GM19240 (cell line): ENCODE data around the gene ARHGAP6.
A peak's percentile ranks its signal among the peaks of the same experiment; 100 is the strongest.
"Not testable (repeated sequence)": the region's sequence is repeated elsewhere in the genome, so short reads cannot be mapped to it uniquely, and the experiment has no call there.

Source experiments
- DNase-seq: peaks from one replicate; pipeline ENCODE4 v3.0.0; 2011; ENCODE audit warnings: low spot score; ENCODE audit not compliant: insufficient read length

Gene ARHGAP6

DNA sequence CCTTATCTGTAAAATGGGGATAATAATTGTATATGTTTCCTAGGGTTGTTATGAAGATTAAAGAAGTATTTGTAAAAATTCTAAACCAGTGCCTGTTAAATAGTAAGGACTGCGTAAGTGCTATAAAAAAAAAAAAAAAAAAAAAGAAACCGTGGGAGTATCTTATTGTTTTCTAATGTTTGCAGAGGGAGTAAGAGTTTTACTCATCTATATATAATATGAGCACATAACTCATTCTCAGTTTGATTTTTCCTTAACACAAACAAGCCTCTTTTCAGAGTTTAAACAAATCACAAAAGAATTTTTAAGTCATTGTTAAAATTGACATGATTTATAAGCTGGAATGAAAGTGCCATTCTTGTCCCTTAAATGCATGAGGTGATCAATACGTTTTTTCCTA is 267.6 kb downstream of the ARHGAP6 start:
- no peak for DNase-seq

GRCh38 chrX:11397680-11398079 is 268.0 kb downstream of the ARHGAP6 start:
- DNase-seq, result no peak

DNA sequence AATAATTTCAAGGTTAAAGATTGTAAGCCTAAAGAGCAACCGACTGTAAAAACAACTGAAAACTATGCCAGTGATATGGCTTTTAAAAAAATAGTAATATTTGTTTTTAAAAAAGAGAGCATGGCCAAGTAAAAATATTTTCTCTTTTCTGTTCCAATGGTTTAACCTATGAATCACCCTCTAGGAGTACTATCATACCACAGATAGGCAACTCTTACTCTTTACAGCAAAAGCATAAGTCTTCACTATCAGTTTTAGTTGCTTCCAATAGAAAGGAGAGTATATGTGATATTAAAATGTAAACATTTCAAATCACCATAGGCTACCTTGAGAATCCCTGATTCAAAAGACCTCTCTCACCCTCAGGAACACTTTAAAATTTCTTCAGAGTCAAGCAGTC is 269.9 kb downstream of the ARHGAP6 start:
- DNase-seq, result no peak

DNA sequence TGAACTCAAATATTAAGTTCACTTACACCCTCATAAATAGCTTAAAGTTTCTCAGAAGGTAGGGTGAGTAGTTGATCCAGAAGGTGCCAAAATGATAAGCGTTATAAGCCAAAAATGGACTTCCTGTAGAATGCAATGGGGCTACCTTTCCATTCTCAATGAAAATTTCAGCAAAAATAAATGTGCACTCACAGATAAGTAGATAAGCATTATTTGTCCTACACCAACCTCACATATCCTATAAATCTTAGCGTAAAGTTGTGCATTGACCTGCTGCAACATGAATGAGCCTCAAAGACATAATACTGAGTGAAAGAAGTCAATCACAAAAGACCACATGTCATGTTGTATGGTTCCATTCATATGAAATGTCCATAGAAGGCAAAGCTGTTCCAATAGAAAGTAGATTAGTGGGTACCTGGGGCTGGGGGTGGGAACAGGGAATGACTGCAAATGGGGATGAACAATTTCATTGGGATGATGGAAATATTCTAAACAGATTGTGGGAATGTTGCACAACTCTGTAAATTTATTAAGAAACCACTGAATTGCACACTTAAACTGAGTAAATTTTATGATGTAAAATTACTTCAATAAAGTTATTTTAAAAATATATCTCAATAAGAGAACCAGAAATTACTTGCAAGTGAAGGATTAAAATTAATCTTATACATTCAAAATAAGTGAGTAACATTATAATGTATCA is 271.6 kb downstream of the ARHGAP6 start:
- DNase-seq, result no peak

DNA sequence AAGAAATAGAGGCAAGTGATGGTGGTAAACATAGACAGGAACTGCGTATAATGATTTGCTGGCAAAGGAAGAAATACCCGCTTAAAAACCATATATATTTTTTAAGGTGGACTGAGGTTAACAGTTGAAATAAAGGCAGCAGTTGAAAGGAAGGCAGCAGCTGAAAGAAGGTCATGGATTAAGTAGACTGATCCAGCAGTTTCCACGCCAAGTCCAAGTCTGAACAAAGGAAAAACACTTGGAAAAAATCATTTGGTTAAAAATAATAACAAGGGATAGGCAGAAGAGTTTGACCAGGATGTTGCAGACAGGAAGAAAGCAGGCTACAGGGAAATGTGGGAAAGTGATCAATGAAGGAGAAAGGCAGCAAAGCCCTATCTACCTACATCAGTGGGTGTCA is 278.9 kb downstream of the ARHGAP6 start:
- DNase-seq, result no peak

DNA sequence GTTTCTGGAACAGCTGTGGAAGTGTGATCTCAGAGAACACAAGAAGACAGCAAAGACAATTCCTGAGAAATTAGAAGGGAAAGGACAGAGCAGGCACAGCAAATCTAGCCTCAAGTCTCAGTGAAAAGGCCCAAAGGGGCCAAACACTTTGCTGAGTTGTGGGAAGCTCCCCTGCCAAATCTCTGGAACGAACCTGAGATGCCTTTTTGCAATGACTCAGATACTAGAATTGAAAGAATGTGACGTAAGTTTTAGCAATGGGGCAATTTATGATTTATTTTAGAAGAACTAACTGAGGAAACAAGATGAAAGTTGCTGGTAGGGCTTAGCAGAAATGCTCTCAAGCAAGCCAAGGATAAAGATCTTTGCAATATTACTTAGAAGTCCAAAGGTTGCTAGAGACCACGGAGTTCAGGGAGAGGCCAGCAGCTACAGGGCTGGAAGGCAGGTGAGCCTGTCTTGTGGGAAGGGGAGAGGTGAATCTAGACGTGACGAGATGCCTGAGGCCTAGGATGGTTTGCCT is 279.7 kb downstream of the ARHGAP6 start:
- no peak for DNase-seq

DNA sequence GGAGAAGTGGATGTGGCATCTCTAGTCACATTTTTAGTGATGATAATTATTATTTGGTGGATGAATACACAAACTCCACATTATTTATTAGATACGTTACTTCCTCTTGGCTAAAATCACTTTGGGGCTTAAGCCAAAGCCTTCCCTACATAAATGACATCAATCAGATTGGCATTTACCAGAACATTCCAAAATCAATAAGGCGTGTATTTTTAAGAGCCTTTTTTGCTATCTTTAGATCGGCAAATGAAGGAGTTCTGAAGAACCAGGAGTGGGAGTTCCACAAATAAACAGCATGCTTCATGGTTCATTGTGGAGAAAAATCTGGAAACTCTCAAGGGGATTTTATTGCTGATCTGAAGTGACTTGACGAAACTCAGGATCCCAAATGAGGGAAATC is 282.8 kb downstream of the ARHGAP6 start:
- DNase-seq, result no peak

GRCh38 chrX:11381464-11381863 is 284.3 kb downstream of the ARHGAP6 start:
- DNase-seq, result peak; percentile 8

GRCh38 chrX:11380187-11380844 is 285.4 kb downstream of the ARHGAP6 start:
- DNase-seq, result no peak

DNA sequence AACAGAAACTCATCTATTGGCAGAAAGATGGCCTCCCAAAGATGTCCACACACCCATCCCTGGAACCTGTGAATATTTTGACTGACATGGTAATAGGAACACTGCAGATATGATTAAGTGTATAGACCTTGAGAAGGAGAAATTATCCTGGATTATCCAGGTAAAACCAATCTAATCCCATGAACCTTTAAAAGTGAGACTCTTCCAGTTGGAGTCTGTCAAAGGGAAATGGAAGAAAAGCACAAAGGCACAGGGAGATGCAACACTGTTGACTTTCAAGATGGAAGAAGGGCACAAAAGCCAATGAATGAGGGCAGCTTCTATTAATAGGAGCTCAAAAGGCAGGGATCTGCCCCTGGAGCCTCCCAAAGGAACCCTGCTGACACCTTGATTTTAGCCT is 289.6 kb downstream of the ARHGAP6 start:
- no peak for DNase-seq

DNA sequence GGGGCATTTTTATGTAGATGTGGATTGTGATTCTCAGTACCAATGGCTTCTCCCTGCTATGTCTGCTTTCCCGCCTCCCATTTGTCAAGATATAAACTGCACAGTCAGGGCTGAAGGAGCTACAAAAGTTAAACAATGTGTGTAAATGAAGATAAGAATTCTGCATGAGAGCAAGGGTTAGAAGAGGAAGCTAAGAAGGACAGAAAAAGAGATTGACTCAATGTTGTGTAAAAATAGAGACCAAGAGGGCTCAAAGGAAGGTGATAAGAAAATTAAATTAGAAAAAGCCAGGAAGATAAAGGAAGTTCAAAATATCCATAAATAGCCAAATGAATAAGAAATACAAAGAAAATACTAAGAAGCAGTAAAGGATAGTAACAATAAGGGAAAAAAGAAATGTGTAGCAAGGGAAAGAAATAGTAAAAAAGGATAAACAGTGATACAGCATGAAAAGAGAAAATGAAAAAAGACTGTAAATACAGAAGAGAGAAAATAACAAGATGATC is 290.1 kb downstream of the ARHGAP6 start:
- no peak for DNase-seq

- DNase-seq, result no peak
Measured at GRCh38 chrX:11374570-11374969, 291.1 kb downstream of the ARHGAP6 start.

DNA sequence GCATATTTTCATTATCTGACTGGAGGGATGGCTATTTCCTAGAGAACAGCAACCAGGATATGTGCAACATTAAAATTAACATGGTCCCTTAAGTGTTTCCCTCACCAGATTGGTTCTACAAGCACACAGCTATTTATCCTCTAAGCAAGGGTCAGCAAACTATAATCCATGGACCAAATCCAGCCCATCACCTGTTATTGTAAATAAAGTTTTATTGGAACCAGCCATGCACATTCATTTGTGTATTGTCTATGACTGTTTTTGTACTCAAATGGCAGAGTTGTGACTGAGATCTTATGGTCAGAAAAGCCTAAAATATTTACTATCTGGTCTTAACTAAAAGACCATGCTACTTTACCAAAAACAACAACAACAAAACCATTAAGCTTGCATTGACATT is 294.6 kb downstream of the ARHGAP6 start:
- no peak for DNase-seq

GRCh38 chrX:11367609-11368430 is 297.9 kb downstream of the ARHGAP6 start:
- DNase-seq, result no peak

DNA sequence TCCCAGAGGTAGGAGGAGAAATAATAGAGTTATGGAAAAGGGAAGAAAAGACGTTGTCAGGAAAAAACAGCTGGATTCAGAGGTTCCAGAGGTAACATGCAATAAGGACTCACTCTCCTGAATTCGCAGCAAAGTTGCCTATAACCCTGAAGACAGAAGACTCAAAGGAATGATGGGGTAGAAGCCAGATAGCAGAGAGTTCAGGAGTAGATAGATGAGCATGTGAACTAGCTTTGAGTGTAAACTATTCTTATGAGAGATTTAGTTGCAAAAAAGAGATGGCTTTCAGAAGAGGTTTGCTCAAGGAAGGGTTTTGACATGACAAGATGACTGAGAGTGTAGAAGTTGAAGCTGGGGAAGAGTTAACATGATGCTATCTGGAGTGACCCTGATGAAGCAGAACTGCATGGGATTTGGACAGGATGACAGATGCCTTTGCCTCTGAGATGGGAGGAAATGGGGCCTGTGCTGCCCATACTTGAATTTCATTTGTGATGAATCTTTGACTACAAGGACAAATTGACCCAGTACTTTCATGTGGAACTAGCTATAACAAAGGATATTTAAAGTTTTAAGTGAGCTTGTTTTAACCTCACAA is 298.6 kb downstream of the ARHGAP6 start:
- no peak for DNase-seq

GRCh38 chrX:11365426-11365825 is 300.3 kb downstream of the ARHGAP6 start:
- DNase-seq, result no peak

DNA sequence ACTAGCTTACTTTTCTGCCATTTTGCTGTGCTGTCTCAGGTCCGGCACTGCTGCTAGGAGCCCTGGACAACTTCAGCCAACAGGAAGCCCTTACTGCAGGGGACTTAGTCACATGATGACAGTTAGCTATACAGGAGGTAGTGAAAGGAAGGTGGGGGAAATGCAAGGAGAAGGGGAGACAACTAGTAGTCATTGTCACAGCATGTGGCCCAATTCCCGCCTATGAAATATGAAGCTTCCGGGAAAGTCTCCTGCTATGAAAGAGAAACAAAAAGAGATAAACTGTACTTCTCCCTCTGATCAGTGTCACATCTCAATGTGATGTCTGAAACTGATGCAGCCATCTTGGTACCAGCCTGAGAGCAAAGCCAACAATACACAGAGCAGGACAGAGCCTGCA is 300.9 kb downstream of the ARHGAP6 start:
- no peak for DNase-seq

GRCh38 chrX:11363825-11364224 is 301.9 kb downstream of the ARHGAP6 start:
- not testable (repeated sequence) for DNase-seq

DNA sequence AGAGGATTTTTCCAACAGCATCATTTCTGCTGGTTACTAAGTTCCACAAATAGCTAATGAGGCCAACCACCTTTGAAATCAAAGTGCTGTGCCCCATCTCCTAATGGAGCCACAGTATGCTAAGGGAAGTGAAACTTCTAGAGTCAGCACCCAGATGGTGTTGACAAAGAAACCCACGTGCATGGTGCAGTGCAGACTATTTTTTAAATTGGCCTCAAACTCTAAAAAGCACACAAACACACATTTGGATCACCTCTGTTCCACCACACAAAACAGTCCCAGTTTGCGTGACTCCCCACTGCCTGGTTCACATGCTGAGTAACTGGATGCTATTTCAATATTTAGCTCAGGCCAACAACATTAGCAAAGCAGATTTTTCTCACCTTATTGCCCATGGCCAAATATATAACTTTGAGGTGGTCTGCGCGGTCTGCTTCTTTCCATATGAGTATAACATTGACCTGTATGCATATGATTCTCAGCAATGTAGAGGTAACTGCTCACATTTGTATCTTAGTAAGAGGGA is 302.6 kb downstream of the ARHGAP6 start:
- DNase-seq, result no peak

GRCh38 chrX:11361666-11362065 is 304.1 kb downstream of the ARHGAP6 start:
- not testable (repeated sequence) for DNase-seq

DNA sequence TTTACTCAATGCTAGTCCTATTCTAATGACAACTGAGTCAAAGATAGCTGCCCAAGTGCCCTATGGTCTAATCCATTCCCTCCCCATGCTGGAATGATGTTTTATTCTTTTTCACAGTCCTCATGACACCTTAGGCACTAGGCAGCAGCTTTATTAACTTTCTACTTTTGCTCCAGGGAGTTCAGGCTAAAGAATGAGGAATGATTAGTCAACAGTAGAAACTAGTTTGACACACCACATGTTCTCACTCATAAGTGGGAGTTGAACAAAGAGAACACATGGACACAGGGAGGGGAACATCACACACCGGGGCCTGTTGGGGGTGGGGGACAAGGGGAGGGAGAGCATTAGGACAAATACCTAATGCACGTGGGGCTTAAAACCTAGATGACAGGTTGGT is 309.8 kb downstream of the ARHGAP6 start:
- DNase-seq, result not testable (repeated sequence)
